IMR-90 (cell line): Measurements from ENCODE around the gene MDM4. TPM values are rescaled to one million over a fixed set of nuclear protein-coding genes. Genes with fewer than 3 reads are reported as not detected.
A peak's percentile ranks its signal among the peaks of the same experiment; 100 is the strongest.
"Not testable (repeated sequence)": the region's sequence is repeated elsewhere in the genome, so short reads cannot be mapped to it uniquely, and the experiment has no call there.

Source experiments
- ATAC-seq: fragments of 200-7000 bp; cut with Tn5 transposase; 2 replicates; pipeline ENCODE4 v1.9.1; 2020; ENCODE audit warnings: low read depth, mild to moderate bottlenecking, moderate library complexity
- BruUV-seq: library from RNA; stranded (reverse); fragments of 400-500 nt; replicated peaks from 2 replicates; lab custom pipeline; 2021; lab: Mats Ljungman, UMichigan
- CTCF ChIA-PET: fragments of 300-600 bp; formaldehyde crosslinking; extraction: SDS; loops from one replicate; lab custom pipeline; 2021; ENCODE audit warnings: antibody characterized with exemption; lab: Yijun Ruan, JAX
- POLR2A ChIA-PET: fragments of 300-600 bp; sonication (Branson Sonifier 250); formaldehyde crosslinking; loops from one replicate; lab custom pipeline; 2022; ENCODE audit warnings: antibody characterized with exemption; ENCODE audit not compliant: unreplicated experiment; lab: Charles Lee
- DNase-seq: peaks from one replicate; pipeline ENCODE4 v3.0.0; 2013
- H2AFZ ChIP-seq: replicated peaks from 2 replicates; pipeline ENCODE3; 2013; ENCODE audit warnings: low read length, mild to moderate bottlenecking; ENCODE audit not compliant: poor library complexity
- H2AK5ac ChIP-seq: 2 replicates; pipeline ENCODE4 v1.6.1; 2013; ENCODE audit warnings: low read depth, low read length, inconsistent platforms
- H2AK9ac ChIP-seq: replicated peaks from 2 replicates; pipeline ENCODE3; 2013; ENCODE audit warnings: mild to moderate bottlenecking, low read depth, low read length, moderate library complexity; ENCODE audit not compliant: poor library complexity
- H2BK120ac ChIP-seq: 2 replicates; pipeline ENCODE4 v1.6.1; 2013; ENCODE audit warnings: low read depth, low read length, inconsistent platforms
- H2BK15ac ChIP-seq: 3 replicates; pipeline ENCODE4 v1.6.1; 2013; ENCODE audit warnings: low read depth, low read length, inconsistent platforms
- H2BK20ac ChIP-seq: 2 replicates; pipeline ENCODE4 v1.6.1; 2013; ENCODE audit warnings: low read depth, mild to moderate bottlenecking, inconsistent platforms, low read length, moderate library complexity
- H2BK5ac ChIP-seq: 2 replicates; pipeline ENCODE4 v1.6.1; 2013; ENCODE audit warnings: mild to moderate bottlenecking, low read depth, low read length, inconsistent platforms; ENCODE audit not compliant: poor library complexity, severe bottlenecking
- H3K14ac ChIP-seq: replicated peaks from 2 replicates; pipeline ENCODE4 v1.6.1; 2013; ENCODE audit warnings: low read depth, low read length, inconsistent platforms
- H3K18ac ChIP-seq: 2 replicates; pipeline ENCODE4 v1.6.1; 2013; ENCODE audit warnings: low read depth, low read length, control low read depth
- H3K23ac ChIP-seq: 2 replicates; pipeline ENCODE4 v1.6.1; 2013; ENCODE audit warnings: low read depth, low read length, inconsistent platforms
- H3K27ac ChIP-seq: 2 replicates; pipeline ENCODE4 v1.5.1; 2013; ENCODE audit warnings: mild to moderate bottlenecking, control low read depth, low read length; ENCODE audit not compliant: insufficient read depth
- H3K27me3 ChIP-seq: 2 replicates; pipeline ENCODE4 v1.6.1; 2013; ENCODE audit warnings: low read length; ENCODE audit not compliant: control insufficient read depth, insufficient read depth
- H3K36me3 ChIP-seq: 2 replicates; pipeline ENCODE4 v1.6.1; 2013; ENCODE audit warnings: low read length, mixed read lengths; ENCODE audit not compliant: control insufficient read depth, insufficient read depth
- H3K4ac ChIP-seq: 2 replicates; pipeline ENCODE4 v1.6.1; 2013; ENCODE audit warnings: low read depth, low read length, inconsistent platforms
- H3K4me1 ChIP-seq: 2 replicates; pipeline ENCODE4 v1.6.1; 2013; ENCODE audit warnings: low read length, mixed read lengths; ENCODE audit not compliant: control insufficient read depth, insufficient read depth
- H3K4me2 ChIP-seq: 2 replicates; pipeline ENCODE4 v1.6.1; 2013; ENCODE audit warnings: low read depth, mild to moderate bottlenecking, control low read depth, low read length, moderate library complexity
- H3K4me3 ChIP-seq: 2 replicates; pipeline ENCODE4 v1.5.1; 2013; ENCODE audit warnings: low read depth, mild to moderate bottlenecking, control low read depth, low read length, moderate library complexity; ENCODE audit not compliant: insufficient read depth
- H3K56ac ChIP-seq: 2 replicates; pipeline ENCODE4 v1.6.1; 2013; ENCODE audit warnings: low read length, inconsistent platforms; ENCODE audit not compliant: insufficient read depth; ENCODE audit errors: extremely low read depth
- H3K79me1 ChIP-seq, 2 experiments: 2 replicates each; pipeline ENCODE4 v1.6.1; 2013; ENCODE audit warnings: low read length in 2 of 2, inconsistent platforms in 1 of 2, low read depth in 1 of 2
- H3K9ac ChIP-seq: 2 replicates; pipeline ENCODE4 v1.6.1; 2013; ENCODE audit warnings: low read depth, low read length, control low read depth
- H3K9me1 ChIP-seq: 2 replicates; pipeline ENCODE4 v1.6.1; 2013; ENCODE audit warnings: low read length, inconsistent platforms; ENCODE audit not compliant: insufficient read depth
- H3K9me3 ChIP-seq: 2 replicates; pipeline ENCODE4 v1.6.1; 2013; ENCODE audit warnings: low read length; ENCODE audit not compliant: control insufficient read depth, insufficient read depth
- H4K20me1 ChIP-seq: 2 replicates; pipeline ENCODE4 v1.6.1; 2013; ENCODE audit warnings: low read length, inconsistent platforms; ENCODE audit not compliant: insufficient read depth
- H4K5ac ChIP-seq: 2 replicates; pipeline ENCODE4 v1.6.1; 2013; ENCODE audit warnings: mild to moderate bottlenecking, low read depth, low read length, control low read depth
- H4K8ac ChIP-seq, 2 experiments: 2 replicates each; pipeline ENCODE4 v1.6.1; 2013; ENCODE audit warnings: low read depth in 2 of 2, low read length in 2 of 2, control low read depth in 1 of 2, inconsistent platforms in 1 of 2
- H4K91ac ChIP-seq: 2 replicates; pipeline ENCODE4 v1.6.1; 2013; ENCODE audit warnings: low read depth, low read length, inconsistent platforms; ENCODE audit not compliant: insufficient read depth
- WGBS, 2 experiments: methylation state at CpG; one replicate each; pipeline versions ENCODE4 v1.1.5 to v1.1.7; 2013; ENCODE audit warnings: missing lambda C conversion rate in 2 of 2; ENCODE audit not compliant: insufficient read length in 1 of 2; ENCODE audit errors: extremely low coverage in 2 of 2; 5-methylcytosine and 5-hydroxymethylcytosine counted together
- dilution Hi-C: fragments of 300-500 bp; cut with HindIII; formaldehyde crosslinking; loops from one replicate; pipeline ENCODE4 v1.14.3; 2018; ENCODE audit warnings: low sequenced_read_pairs; ENCODE audit not compliant: unreplicated experiment
- in situ Hi-C: fragments of 300-500 bp; cut with MboI; formaldehyde crosslinking; loops from 3 replicates; pipeline ENCODE4 v1.14.3; 2019; ENCODE audit warnings: low sequenced_read_pairs, inconsistent platforms, mixed read lengths
- intact Hi-C: fragments of 100-400 bp; cut with micrococcal nuclease; formaldehyde crosslinking; loops from 2 replicates; pipeline ENCODE4 v1.10.0; 2022
- polyA plus RNA-seq, 3 experiments: library from polyadenylated mRNA; depleted of rRNA; stranded (reverse); fragments of >200 nt; gene quantifications; 2 replicates each; pipeline ENCODE4 v1.2.3, GENCODE V29; 2012; ENCODE audit warnings: low replicate concordance in 1 of 3
- total RNA-seq: library from RNA; depleted of rRNA; stranded (reverse); fragments of >200 nt; gene quantifications from 2 replicates; pipeline ENCODE4 v1.2.3, GENCODE V29; 2012

The MDM4 gene
- total and polyA plus RNA-seq, 2 of the 4 experiments (the other 2 are of a cell fraction): 7.4 to 20.1 TPM

- H2AK5ac ChIP-seq, BruUV-seq, H3K36me3 ChIP-seq, H2AK9ac ChIP-seq, H3K27ac ChIP-seq, H3K56ac ChIP-seq, H3K9me1 ChIP-seq, ATAC-seq, H2BK120ac ChIP-seq, H4K8ac ChIP-seq, H3K4me3 ChIP-seq, H3K27me3 ChIP-seq, dilution Hi-C loops, POLR2A ChIA-PET, H3K4me1 ChIP-seq, H3K14ac ChIP-seq, H3K9ac ChIP-seq, DNase-seq, in situ Hi-C loops, H2BK20ac ChIP-seq, H2BK5ac ChIP-seq, H2BK15ac ChIP-seq, H3K23ac ChIP-seq, H2AFZ ChIP-seq, H3K4ac ChIP-seq, intact Hi-C loops, CTCF ChIA-PET, H4K5ac ChIP-seq, H3K18ac ChIP-seq, H4K91ac ChIP-seq, H3K9me3 ChIP-seq: not testable (repeated sequence)
- Histone ChIP-seq H3K79me1 (peaks cover 29 to 53% of the 10 kb centered on the region in 2 experiments), H4K20me1 (peaks cover 40% of the 10 kb centered on the region), H3K4me2 (peak overlapping the region; percentile 81)
- 100% methylated on average over 2 of the region's 19 CpGs; no CpG with 5 or more reads in 1 of the 2 experiments for WGBS, 2 experiments
Measured at GRCh38 chr1:204517382-204517781, 1.2 kb downstream of the MDM4 start.
